ENCODE data around the gene PSMB5. TPM values are rescaled to one million over a fixed set of nuclear protein-coding genes. Genes with fewer than 3 reads are reported as not detected.

The PSMB5 gene
- total and polyA plus RNA-seq, 2 of the 13 experiments (the other 11 are each of a cell fraction or from before 2014, with no cell fraction given), result 705 to 871 TPM

DNA sequence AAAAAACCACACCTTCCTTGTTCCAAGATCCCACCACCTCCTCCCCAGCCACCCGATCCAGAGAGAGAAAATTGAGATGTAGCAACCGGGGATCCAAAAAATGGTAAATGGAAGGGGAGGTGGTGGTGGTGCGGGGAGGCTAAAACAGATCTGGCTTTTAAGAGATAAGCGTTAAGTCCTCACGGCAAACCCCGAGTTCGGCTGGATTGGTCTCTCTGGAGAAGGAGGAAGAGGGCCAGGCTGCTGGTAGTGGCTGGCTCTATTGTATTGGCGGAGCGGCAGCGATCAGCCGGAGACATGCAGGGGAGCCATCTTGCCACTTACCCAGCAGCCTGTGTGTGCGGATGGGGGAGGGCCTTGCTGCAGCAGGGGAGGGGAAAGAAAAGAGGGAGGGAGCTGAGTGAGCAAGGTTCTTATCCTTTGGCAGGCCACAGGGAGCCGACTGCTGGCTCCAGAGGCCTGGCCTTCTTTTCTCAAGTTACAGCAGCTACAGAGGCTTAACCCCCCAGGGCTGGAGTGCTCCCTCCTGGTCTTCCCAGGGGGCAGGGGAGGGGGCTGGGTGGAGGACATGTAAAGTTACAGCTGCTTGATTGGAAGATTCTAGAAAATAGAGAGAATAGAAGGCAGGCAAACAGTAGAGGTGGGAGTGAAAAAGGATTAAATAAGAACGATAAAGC is 36.7 kb upstream of the PSMB5 start (continued):
- TF ChIP-seq, protein P1, sequence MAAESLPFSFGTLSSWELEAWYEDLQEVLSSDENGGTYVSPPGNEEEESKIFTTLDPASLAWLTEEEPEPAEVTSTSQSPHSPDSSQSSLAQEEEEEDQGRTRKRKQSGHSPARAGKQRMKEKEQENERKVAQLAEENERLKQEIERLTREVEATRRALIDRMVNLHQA (CRISPR knock-in tag; IDR thresholded peaks at IDR 0.05), result no peak
- TF ChIP-seq, protein P2, sequence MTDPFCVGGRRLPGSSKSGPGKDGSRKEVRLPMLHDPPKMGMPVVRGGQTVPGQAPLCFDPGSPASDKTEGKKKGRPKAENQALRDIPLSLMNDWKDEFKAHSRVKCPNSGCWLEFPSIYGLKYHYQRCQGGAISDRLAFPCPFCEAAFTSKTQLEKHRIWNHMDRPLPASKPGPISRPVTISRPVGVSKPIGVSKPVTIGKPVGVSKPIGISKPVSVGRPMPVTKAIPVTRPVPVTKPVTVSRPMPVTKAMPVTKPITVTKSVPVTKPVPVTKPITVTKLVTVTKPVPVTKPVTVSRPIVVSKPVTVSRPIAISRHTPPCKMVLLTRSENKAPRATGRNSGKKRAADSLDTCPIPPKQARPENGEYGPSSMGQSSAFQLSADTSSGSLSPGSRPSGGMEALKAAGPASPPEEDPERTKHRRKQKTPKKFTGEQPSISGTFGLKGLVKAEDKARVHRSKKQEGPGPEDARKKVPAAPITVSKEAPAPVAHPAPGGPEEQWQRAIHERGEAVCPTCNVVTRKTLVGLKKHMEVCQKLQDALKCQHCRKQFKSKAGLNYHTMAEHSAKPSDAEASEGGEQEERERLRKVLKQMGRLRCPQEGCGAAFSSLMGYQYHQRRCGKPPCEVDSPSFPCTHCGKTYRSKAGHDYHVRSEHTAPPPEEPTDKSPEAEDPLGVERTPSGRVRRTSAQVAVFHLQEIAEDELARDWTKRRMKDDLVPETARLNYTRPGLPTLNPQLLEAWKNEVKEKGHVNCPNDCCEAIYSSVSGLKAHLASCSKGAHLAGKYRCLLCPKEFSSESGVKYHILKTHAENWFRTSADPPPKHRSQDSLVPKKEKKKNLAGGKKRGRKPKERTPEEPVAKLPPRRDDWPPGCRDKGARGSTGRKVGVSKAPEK (CRISPR knock-in tag; IDR thresholded peaks at IDR 0.05; ENCODE audit: borderline replicate concordance), result no peak
- no peak for TF ChIP-seq ZNF431 (CRISPR knock-in tag; IDR thresholded peaks at IDR 0.05; ENCODE audit: borderline replicate concordance, low read depth)
- 0 out of 2 replicates have a peak, but pooled peaks have one; percentile 28 for TF ChIP-seq GZF1 (CRISPR knock-in tag; IDR thresholded peaks at IDR 0.05)
- TF ChIP-seq ZFY (CRISPR knock-in tag; IDR thresholded peaks at IDR 0.05), result peak; percentile 70
- TF ChIP-seq ATF7 (IDR thresholded peaks at IDR 0.05), result no peak
- TF ChIP-seq ATF7 (CRISPR knock-in tag; IDR thresholded peaks at IDR 0.05), result no peak
- TF ChIP-seq, protein P3, sequence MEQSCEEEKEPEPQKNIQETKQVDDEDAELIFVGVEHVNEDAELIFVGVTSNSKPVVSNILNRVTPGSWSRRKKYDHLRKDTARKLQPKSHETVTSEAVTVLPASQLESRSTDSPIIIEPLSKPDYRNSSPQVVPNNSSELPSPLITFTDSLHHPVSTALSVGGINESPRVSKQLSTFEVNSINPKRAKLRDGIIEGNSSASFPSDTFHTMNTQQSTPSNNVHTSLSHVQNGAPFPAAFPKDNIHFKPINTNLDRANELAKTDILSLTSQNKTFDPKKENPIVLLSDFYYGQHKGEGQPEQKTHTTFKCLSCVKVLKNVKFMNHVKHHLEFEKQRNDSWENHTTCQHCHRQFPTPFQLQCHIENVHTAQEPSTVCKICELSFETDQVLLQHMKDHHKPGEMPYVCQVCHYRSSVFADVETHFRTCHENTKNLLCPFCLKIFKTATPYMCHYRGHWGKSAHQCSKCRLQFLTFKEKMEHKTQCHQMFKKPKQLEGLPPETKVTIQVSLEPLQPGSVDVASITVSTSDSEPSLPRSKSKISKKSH (CRISPR knock-in tag; IDR thresholded peaks at IDR 0.05; ENCODE audit: borderline replicate concordance), result peak; percentile 94
- TF ChIP-seq, protein P4, sequence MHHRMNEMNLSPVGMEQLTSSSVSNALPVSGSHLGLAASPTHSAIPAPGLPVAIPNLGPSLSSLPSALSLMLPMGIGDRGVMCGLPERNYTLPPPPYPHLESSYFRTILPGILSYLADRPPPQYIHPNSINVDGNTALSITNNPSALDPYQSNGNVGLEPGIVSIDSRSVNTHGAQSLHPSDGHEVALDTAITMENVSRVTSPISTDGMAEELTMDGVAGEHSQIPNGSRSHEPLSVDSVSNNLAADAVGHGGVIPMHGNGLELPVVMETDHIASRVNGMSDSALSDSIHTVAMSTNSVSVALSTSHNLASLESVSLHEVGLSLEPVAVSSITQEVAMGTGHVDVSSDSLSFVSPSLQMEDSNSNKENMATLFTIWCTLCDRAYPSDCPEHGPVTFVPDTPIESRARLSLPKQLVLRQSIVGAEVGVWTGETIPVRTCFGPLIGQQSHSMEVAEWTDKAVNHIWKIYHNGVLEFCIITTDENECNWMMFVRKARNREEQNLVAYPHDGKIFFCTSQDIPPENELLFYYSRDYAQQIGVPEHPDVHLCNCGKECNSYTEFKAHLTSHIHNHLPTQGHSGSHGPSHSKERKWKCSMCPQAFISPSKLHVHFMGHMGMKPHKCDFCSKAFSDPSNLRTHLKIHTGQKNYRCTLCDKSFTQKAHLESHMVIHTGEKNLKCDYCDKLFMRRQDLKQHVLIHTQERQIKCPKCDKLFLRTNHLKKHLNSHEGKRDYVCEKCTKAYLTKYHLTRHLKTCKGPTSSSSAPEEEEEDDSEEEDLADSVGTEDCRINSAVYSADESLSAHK (CRISPR knock-in tag; IDR thresholded peaks at IDR 0.05; ENCODE audit: borderline replicate concordance), result no peak
- TF ChIP-seq ZFP90 (CRISPR knock-in tag; IDR thresholded peaks at IDR 0.05; ENCODE audit: borderline replicate concordance), result peak; percentile 45; the same call in 1 of the 2 replicates
- no peak for TF ChIP-seq NCOA5 (CRISPR knock-in tag; IDR thresholded peaks at IDR 0.05)
- TF ChIP-seq KAT2B (IDR thresholded peaks at IDR 0.05; ENCODE audit: borderline replicate concordance, low read depth, low read length), result no peak
- TF ChIP-seq, protein P5, sequence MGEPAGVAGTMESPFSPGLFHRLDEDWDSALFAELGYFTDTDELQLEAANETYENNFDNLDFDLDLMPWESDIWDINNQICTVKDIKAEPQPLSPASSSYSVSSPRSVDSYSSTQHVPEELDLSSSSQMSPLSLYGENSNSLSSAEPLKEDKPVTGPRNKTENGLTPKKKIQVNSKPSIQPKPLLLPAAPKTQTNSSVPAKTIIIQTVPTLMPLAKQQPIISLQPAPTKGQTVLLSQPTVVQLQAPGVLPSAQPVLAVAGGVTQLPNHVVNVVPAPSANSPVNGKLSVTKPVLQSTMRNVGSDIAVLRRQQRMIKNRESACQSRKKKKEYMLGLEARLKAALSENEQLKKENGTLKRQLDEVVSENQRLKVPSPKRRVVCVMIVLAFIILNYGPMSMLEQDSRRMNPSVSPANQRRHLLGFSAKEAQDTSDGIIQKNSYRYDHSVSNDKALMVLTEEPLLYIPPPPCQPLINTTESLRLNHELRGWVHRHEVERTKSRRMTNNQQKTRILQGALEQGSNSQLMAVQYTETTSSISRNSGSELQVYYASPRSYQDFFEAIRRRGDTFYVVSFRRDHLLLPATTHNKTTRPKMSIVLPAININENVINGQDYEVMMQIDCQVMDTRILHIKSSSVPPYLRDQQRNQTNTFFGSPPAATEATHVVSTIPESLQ (CRISPR knock-in tag; conservative IDR thresholded peaks at IDR 0.05), result no peak; the same call in 1 of the 2 replicates
- 0 out of 2 replicates have a peak, but pooled peaks have one; percentile 70 for TF ChIP-seq NFKBIZ (CRISPR knock-in tag; IDR thresholded peaks at IDR 0.05)
